Measurements from ENCODE around the gene TLE1. TPM values are rescaled to one million over a fixed set of nuclear protein-coding genes. Genes with fewer than 3 reads are reported as not detected.
A peak's percentile ranks its signal among the peaks of the same experiment; 100 is the strongest.

Gene TLE1
- total RNA-seq, 1 experiment from 2014 or later = 79.3 TPM

DNA sequence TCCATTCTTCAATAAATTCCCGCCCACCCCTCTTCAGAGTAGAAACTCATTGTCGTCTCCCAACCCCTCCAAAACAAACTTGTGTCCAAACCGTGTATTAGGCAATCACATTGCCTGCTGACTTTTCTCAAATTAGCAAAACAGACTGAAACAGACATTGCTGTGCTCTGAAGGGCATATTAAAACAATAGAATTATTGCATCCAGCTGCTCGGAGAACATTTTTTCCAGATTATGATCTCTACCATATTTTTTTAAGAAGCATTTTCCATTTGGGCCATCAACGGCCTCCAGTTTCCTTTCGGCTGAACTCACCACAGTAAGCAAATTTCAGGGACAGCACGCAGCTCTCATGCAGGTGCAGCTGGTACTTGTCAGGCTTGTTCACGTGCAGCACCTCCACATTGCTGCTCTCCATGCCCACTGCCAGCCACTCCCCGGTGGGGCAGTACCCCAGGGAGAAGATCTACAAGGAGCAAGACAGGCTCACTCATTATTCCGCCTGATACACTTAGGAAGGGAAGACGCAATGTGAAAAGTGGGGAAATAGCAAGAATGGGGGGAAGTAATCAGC lies 104.1 kb downstream of the TLE1 start:
- Histone ChIP-seq H3K14ac (ENCODE audit: insufficient read depth, low read length) (no peak overlapping the region), H3K9ac (ENCODE audit: extremely low read depth, insufficient read length, low read length) (no peak overlapping the region), H3K27ac (ENCODE audit: insufficient read length, low read depth, low read length) (no peak overlapping the region), H3K4ac (ENCODE audit: low read depth, low read length) (no peak overlapping the region), H3T11ph (ENCODE audit: low read length) (no peak overlapping the region), H3K23ac (ENCODE audit: insufficient read length, low read depth, low read length) (no peak overlapping the region), H2BK15ac (ENCODE audit: low read depth, low read length) (no peak overlapping the region), H3K27me3 (ENCODE audit: insufficient read depth, low read length) (no peaks in the 10 kb centered on the region), H3K4me2 (ENCODE audit: insufficient read depth, insufficient read length, low read length) (no peak overlapping the region), H2BK5ac (ENCODE audit: insufficient read length, low read length) (no peak overlapping the region), H3K4me1 (ENCODE audit: insufficient read depth, low read length) (no peaks in the 10 kb centered on the region), H3K79me2 (ENCODE audit: insufficient read depth, low read length) (no peaks in the 10 kb centered on the region), H3K23me2 (ENCODE audit: insufficient read length, low read depth, low read length, poor library complexity, severe bottlenecking) (no peaks in the 10 kb centered on the region), H2BK120ac (ENCODE audit: low read depth, low read length, poor library complexity, severe bottlenecking) (no peak overlapping the region), H3K56ac (ENCODE audit: insufficient read length, low read depth, low read length) (no peak overlapping the region), H4K5ac (ENCODE audit: insufficient read length, low read depth, low read length) (no peak overlapping the region), H2AFZ (ENCODE audit: low read length) (no peak overlapping the region), H4K8ac (replicated peaks; ENCODE audit: insufficient read length, low read depth, low read length) (no peak overlapping the region), H3K9me3 (ENCODE audit: control insufficient read depth, low read depth, low read length) (no peaks in the 10 kb centered on the region), H2BK20ac (ENCODE audit: low read depth, low read length, poor library complexity, severe bottlenecking) (no peak overlapping the region), H3K18ac (ENCODE audit: insufficient read length, low read depth, low read length) (no peak overlapping the region), H2AK5ac (ENCODE audit: insufficient read length, low read length) (no peak overlapping the region), H4K91ac (ENCODE audit: insufficient read length, low read depth, low read length) (no peak overlapping the region), H2BK12ac (ENCODE audit: insufficient read length, low read depth, low read length) (no peak overlapping the region), H3K79me1 (ENCODE audit: insufficient read depth, low read depth, low read length, poor library complexity, severe bottlenecking) (no peaks in the 10 kb centered on the region), H4K20me1 (ENCODE audit: control insufficient read depth, insufficient read depth, insufficient read length) (no peaks in the 10 kb centered on the region)
- TF ChIP-seq, protein P1, sequence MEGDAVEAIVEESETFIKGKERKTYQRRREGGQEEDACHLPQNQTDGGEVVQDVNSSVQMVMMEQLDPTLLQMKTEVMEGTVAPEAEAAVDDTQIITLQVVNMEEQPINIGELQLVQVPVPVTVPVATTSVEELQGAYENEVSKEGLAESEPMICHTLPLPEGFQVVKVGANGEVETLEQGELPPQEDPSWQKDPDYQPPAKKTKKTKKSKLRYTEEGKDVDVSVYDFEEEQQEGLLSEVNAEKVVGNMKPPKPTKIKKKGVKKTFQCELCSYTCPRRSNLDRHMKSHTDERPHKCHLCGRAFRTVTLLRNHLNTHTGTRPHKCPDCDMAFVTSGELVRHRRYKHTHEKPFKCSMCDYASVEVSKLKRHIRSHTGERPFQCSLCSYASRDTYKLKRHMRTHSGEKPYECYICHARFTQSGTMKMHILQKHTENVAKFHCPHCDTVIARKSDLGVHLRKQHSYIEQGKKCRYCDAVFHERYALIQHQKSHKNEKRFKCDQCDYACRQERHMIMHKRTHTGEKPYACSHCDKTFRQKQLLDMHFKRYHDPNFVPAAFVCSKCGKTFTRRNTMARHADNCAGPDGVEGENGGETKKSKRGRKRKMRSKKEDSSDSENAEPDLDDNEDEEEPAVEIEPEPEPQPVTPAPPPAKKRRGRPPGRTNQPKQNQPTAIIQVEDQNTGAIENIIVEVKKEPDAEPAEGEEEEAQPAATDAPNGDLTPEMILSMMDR (conservative IDR thresholded peaks at IDR 0.05) = no peak
- H3K4me1 Mint-ChIP-seq = peaks cover 2 to 15% of the 10 kb centered on the region in 2 experiments; a peak in 3 of 4 replicates
- peak overlapping the region in 2 of 3 experiments; percentile 19 to 45; a peak in 2 of 7 replicates for H3K27ac Mint-ChIP-seq
- H3K27me3 Mint-ChIP-seq (ENCODE audit: low read depth) = no peaks in the 10 kb centered on the region
- H3K9me3 Mint-ChIP-seq = no peaks in the 10 kb centered on the region; a peak in 1 of 5 replicates
- H3K4me3 Mint-ChIP-seq = no peak overlapping the region
- DNase-seq = no peak
- peaks cover 64 to 87% (median 82%) of the 10 kb centered on the region in 3 experiments for H3K36me3 Mint-ChIP-seq (ENCODE audit: insufficient read depth in 1 of 3, low read depth in 3 of 3)
- WGBS (ENCODE audit: extremely low coverage, insufficient read length, low lambda C conversion rate) = no CpG with 5 or more reads among the region's 11 CpGs
